ENCODE data around the gene SLC17A9. TPM values are rescaled to one million over a fixed set of nuclear protein-coding genes. Genes with fewer than 3 reads are reported as not detected.

The SLC17A9 gene
- total and polyA plus RNA-seq, 7 donors: 0.32 to 1.0 (median 0.88) TPM

GRCh38 chr20:63003546-63003945 is 51.0 kb downstream of the SLC17A9 start:
- intact Hi-C loops (cut with DNase I): no loop called here
- 33 to 44% (median 34%) methylated on average over 13 of the region's 13 CpGs for WGBS, 3 donors

GRCh38 chr20:63004607-63005364 is 52.3 kb downstream of the SLC17A9 start:
- WGBS, 3 donors: 6 to 10% (median 7%) methylated on average over 42 to 53 of the region's 53 CpGs
- DNase-seq (no peak), ATAC-seq (no peak)
- Histone ChIP-seq H3K27ac (no peak overlapping the region), H3K36me3 (ENCODE audit: insufficient read depth in 1 of 2, low read depth in 1 of 2) (no peaks in the 10 kb centered on the region), H3K4me1 (no peaks in the 10 kb centered on the region), H3K4me3 (no peak overlapping the region), H3K9me3 (no peaks in the 10 kb centered on the region), H3K27me3 (ENCODE audit: insufficient read depth in 3 of 3, low read length in 2 of 3) (peaks cover 0 to 98% (median 40%) of the 10 kb centered on the region in 3 donors)
- TF ChIP-seq CTCF (IDR thresholded peaks at IDR 0.05): no peak
- intact Hi-C loops (cut with DNase I): loop anchor here in 1 of 2 donors (5.0 kb wide), 1 partner anchor 132 kb away; no protein-coding TSS in a partner anchor

More at GRCh38 chr20:63003546-63003945, 51.0 kb downstream of the SLC17A9 start:
- Histone ChIP-seq H3K9me3 (no peaks in the 10 kb centered on the region), H3K27ac (no peak overlapping the region), H3K4me1 (no peaks in the 10 kb centered on the region), H3K4me3 (no peak overlapping the region), H3K27me3 (ENCODE audit: insufficient read depth in 3 of 3, low read length in 2 of 3) (peaks cover 0 to 98% (median 44%) of the 10 kb centered on the region in 3 donors), H3K36me3 (ENCODE audit: insufficient read depth in 1 of 2, low read depth in 1 of 2) (no peaks in the 10 kb centered on the region)
- TF ChIP-seq CTCF (IDR thresholded peaks at IDR 0.05): no peak
- ATAC-seq (no peak), DNase-seq (no peak)

GRCh38 chr20:63005365-63005861 is 52.9 kb downstream of the SLC17A9 start:
- H3K27ac ChIP-seq: no peak overlapping the region
- TF ChIP-seq CTCF (IDR thresholded peaks at IDR 0.05): no peak
- peaks cover 0 to 98% (median 42%) of the 10 kb centered on the region in 3 donors for H3K27me3 ChIP-seq (ENCODE audit: insufficient read depth in 3 of 3, low read length in 2 of 3)
- no peak for ATAC-seq
- DNase-seq: no peak
- H3K4me3 ChIP-seq: no peak overlapping the region
- no peaks in the 10 kb centered on the region for H3K4me1 ChIP-seq
- H3K36me3 ChIP-seq (ENCODE audit: insufficient read depth in 1 of 2, low read depth in 1 of 2): no peaks in the 10 kb centered on the region
- 1 to 4% (median 2%) methylated on average over 36 to 43 of the region's 43 CpGs for WGBS, 3 donors
- no peaks in the 10 kb centered on the region for H3K9me3 ChIP-seq
- intact Hi-C loops (cut with DNase I): loop anchor here in 1 of 2 donors (5.0 kb wide), 1 partner anchor 133 kb away; no protein-coding TSS in a partner anchor

GRCh38 chr20:63005862-63006539 is 53.5 kb downstream of the SLC17A9 start:
- DNase-seq (no peak), ATAC-seq (no peak)
- no peaks in the 10 kb centered on the region for H3K9me3 ChIP-seq
- H3K27me3 ChIP-seq (ENCODE audit: insufficient read depth in 3 of 3, low read length in 2 of 3): peaks cover 0 to 98% (median 42%) of the 10 kb centered on the region in 3 donors
- 1 to 2% (median 2%) methylated on average over 61 to 90 of the region's 90 CpGs for WGBS, 3 donors
- H3K36me3 ChIP-seq (ENCODE audit: insufficient read depth in 1 of 2, low read depth in 1 of 2): no peaks in the 10 kb centered on the region
- H3K27ac ChIP-seq: no peak overlapping the region
- no peak overlapping the region for H3K4me3 ChIP-seq
- intact Hi-C loops (cut with DNase I): loop anchor here in 1 of 2 donors (5.0 kb wide), 1 partner anchor 134 kb away; no protein-coding TSS in a partner anchor
- no peak for TF ChIP-seq CTCF (IDR thresholded peaks at IDR 0.05)
- no peaks in the 10 kb centered on the region for H3K4me1 ChIP-seq

All from psoas muscle (tissue), 8 donors.